ENCODE measurements around the gene SYMPK. TPM values are rescaled to one million over a fixed set of nuclear protein-coding genes. Genes with fewer than 3 reads are reported as not detected.
"Not testable (repeated sequence)": the region's sequence is repeated elsewhere in the genome, so short reads cannot be mapped to it uniquely, and the experiment has no call there.

Gene SYMPK
- total RNA-seq, 1 donor from 2014 or later, result 70.0 TPM

DNA sequence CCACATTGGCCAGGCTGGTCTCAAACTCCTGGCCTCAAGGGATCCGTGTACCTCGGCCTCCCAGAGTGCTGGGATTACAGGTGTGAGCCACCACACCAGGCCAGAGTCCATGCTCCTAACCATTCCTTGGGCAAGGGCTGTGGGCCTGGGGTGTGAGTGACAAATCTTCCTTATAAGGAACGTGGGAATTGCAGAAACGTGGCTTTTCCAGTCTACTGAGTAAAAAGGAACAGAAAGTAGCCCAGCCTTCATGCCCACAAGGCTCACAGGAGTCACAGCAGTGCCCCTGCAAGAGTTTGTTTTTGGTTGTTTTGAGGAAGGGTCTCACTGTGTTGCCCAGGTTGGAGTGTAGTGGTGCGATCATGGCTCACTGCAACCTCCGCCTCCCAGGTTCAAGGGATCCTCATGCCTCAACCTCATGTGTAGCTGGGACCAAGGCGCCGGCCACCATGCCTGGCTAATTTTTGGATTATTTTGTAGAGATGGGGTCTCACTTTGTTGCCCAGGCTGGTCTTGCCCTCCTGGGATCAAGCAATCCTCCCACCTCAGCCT is 34.4 kb upstream of the SYMPK start:
- H3K9me3 Mint-ChIP-seq (ENCODE audit: unreplicated experiment), result no peaks in the 10 kb centered on the region
- no peak overlapping the region for H3K27ac ChIP-seq (ENCODE audit: low read depth, low read length)
- H4K20me1 ChIP-seq (ENCODE audit: insufficient read depth, low read length), result peaks cover 14% of the 10 kb centered on the region
- no peaks in the 10 kb centered on the region for H3K27me3 Mint-ChIP-seq (ENCODE audit: low read depth, unreplicated experiment)
- peaks cover 4% of the 10 kb centered on the region for H3K79me2 ChIP-seq (ENCODE audit: insufficient read depth, low read length)
- H3K27ac Mint-ChIP-seq (ENCODE audit: unreplicated experiment), result no peak overlapping the region
- peaks cover 9% of the 10 kb centered on the region for H3K4me1 ChIP-seq (ENCODE audit: insufficient read depth, low read length)
- H3K4me3 ChIP-seq (ENCODE audit: insufficient read depth, low read depth, low read length), result no peak overlapping the region
- no peak overlapping the region for H3K4me3 Mint-ChIP-seq (ENCODE audit: unreplicated experiment)
- H3K9ac ChIP-seq (ENCODE audit: low read length), result no peak overlapping the region
- H2AFZ ChIP-seq (ENCODE audit: low read depth, low read length), result no peak overlapping the region
- H3K36me3 Mint-ChIP-seq (ENCODE audit: low read depth, unreplicated experiment), result peaks cover 15% of the 10 kb centered on the region
- FAIRE-seq, result no peak
- H3K9me3 ChIP-seq (ENCODE audit: insufficient read depth, low read depth, low read length), result no peaks in the 10 kb centered on the region
- H3K27me3 ChIP-seq (ENCODE audit: insufficient read depth, low read length), result no peaks in the 10 kb centered on the region
- H3K4me1 Mint-ChIP-seq (ENCODE audit: low read depth, unreplicated experiment), result peaks cover 5% of the 10 kb centered on the region
- DNase-seq (ENCODE audit: low read depth), result no peak
- H3K36me3 ChIP-seq (ENCODE audit: insufficient read depth, low read length), result peaks cover 3% of the 10 kb centered on the region
- TF ChIP-seq EZH2 (IDR thresholded peaks at IDR 0.05; ENCODE audit: insufficient read depth, low read length), result no peak
- TF ChIP-seq, protein P1, sequence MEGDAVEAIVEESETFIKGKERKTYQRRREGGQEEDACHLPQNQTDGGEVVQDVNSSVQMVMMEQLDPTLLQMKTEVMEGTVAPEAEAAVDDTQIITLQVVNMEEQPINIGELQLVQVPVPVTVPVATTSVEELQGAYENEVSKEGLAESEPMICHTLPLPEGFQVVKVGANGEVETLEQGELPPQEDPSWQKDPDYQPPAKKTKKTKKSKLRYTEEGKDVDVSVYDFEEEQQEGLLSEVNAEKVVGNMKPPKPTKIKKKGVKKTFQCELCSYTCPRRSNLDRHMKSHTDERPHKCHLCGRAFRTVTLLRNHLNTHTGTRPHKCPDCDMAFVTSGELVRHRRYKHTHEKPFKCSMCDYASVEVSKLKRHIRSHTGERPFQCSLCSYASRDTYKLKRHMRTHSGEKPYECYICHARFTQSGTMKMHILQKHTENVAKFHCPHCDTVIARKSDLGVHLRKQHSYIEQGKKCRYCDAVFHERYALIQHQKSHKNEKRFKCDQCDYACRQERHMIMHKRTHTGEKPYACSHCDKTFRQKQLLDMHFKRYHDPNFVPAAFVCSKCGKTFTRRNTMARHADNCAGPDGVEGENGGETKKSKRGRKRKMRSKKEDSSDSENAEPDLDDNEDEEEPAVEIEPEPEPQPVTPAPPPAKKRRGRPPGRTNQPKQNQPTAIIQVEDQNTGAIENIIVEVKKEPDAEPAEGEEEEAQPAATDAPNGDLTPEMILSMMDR (IDR thresholded peaks at IDR 0.05; ENCODE audit: insufficient read depth, low read depth, low read length), result no peak
- no peak overlapping the region for H3K4me2 ChIP-seq (ENCODE audit: low read length)

DNA sequence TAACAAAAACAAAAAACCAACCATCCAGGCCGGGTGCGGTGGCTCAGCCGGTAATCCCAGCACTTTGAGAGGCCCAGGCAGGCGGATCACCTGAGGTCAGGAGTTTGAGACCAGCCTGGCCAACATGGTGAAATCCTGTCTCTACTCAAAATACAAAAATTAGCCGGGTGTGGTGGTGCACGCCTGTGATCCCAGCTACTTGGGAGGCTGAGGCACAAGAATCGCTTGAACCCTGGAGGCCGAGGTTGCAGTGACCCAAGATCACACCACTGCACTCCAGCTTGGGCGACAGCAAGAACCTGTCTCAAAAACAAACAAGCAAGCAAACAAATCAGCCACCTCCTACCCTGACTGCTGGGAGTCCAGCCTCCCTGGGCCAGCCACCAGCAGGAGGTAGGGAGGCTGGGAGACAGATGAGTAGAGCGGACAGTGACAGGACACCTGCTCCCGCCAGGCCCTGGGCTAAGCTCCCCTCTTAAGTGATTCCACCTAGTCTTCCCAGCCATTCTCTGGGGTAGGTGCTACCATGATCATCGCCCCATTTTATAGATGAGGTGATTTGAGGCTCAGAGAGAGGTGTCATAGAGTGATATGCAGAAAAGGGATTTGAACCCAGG is 33.1 kb upstream of the SYMPK start:
- H3K79me2 ChIP-seq (ENCODE audit: insufficient read depth, low read length); H3K27ac ChIP-seq (ENCODE audit: low read depth, low read length); H3K4me2 ChIP-seq (ENCODE audit: low read length); H3K4me1 Mint-ChIP-seq (ENCODE audit: low read depth, unreplicated experiment); H3K4me3 Mint-ChIP-seq (ENCODE audit: unreplicated experiment); H3K27me3 ChIP-seq (ENCODE audit: insufficient read depth, low read length); H3K9me3 ChIP-seq (ENCODE audit: insufficient read depth, low read depth, low read length); H3K36me3 ChIP-seq (ENCODE audit: insufficient read depth, low read length); H3K27me3 Mint-ChIP-seq (ENCODE audit: low read depth, unreplicated experiment); H2AFZ ChIP-seq (ENCODE audit: low read depth, low read length); FAIRE-seq; H3K4me3 ChIP-seq (ENCODE audit: insufficient read depth, low read depth, low read length); H3K9me3 Mint-ChIP-seq (ENCODE audit: unreplicated experiment); H3K9ac ChIP-seq (ENCODE audit: low read length); DNase-seq (ENCODE audit: low read depth); H3K27ac Mint-ChIP-seq (ENCODE audit: unreplicated experiment); H3K4me1 ChIP-seq (ENCODE audit: insufficient read depth, low read length): not testable (repeated sequence)
- peaks cover 14% of the 10 kb centered on the region for H4K20me1 ChIP-seq (ENCODE audit: insufficient read depth, low read length)
- H3K36me3 Mint-ChIP-seq (ENCODE audit: low read depth, unreplicated experiment), result peaks cover 18% of the 10 kb centered on the region

DNA sequence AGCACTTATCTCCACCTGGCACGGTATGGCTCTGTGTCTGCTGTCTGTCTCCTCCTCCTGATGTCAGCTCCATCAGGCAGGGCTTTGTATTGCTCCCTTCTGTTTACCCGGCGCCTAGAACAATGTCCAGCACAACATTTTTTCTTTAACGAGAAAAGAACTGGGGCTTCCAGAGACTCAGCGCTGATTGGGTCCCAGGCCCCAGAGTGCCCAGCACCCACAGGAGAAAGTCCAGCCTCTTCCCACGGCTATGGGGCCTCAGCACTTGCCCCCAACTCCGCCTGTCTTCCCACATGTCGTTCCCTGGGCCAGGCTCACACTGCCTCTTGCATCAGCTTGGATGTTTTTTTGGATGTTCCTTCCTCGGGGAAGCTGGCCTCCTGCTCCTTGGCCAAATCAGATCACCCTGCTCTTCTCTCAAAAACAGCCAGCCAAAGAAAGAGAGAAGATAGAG is 32.6 kb upstream of the SYMPK start:
- H3K36me3 Mint-ChIP-seq (ENCODE audit: low read depth, unreplicated experiment), result peaks cover 13% of the 10 kb centered on the region
- no peak for FAIRE-seq
- no peaks in the 10 kb centered on the region for H3K9me3 Mint-ChIP-seq (ENCODE audit: unreplicated experiment)

More for the DNA sequence above, 32.6 kb upstream of the SYMPK start:
- Histone ChIP-seq H3K79me2 (ENCODE audit: insufficient read depth, low read length) (peaks cover 4% of the 10 kb centered on the region), H3K36me3 (ENCODE audit: insufficient read depth, low read length) (peaks cover 3% of the 10 kb centered on the region), H3K4me2 (ENCODE audit: low read length) (no peak overlapping the region), H2AFZ (ENCODE audit: low read depth, low read length) (no peak overlapping the region), H4K20me1 (ENCODE audit: insufficient read depth, low read length) (peaks cover 8% of the 10 kb centered on the region), H3K4me3 (ENCODE audit: insufficient read depth, low read depth, low read length) (no peak overlapping the region), H3K27ac (ENCODE audit: low read depth, low read length) (no peak overlapping the region), H3K27me3 (ENCODE audit: insufficient read depth, low read length) (no peaks in the 10 kb centered on the region), H3K4me1 (ENCODE audit: insufficient read depth, low read length) (no peaks in the 10 kb centered on the region), H3K9me3 (ENCODE audit: insufficient read depth, low read depth, low read length) (no peaks in the 10 kb centered on the region), H3K9ac (ENCODE audit: low read length) (no peak overlapping the region)
- no peak overlapping the region for H3K27ac Mint-ChIP-seq (ENCODE audit: unreplicated experiment)
- H3K4me3 Mint-ChIP-seq (ENCODE audit: unreplicated experiment), result no peak overlapping the region
- TF ChIP-seq EZH2 (IDR thresholded peaks at IDR 0.05; ENCODE audit: insufficient read depth, low read length), result no peak
- TF ChIP-seq, protein P1 (IDR thresholded peaks at IDR 0.05; ENCODE audit: insufficient read depth, low read depth, low read length), result no peak
- H3K4me1 Mint-ChIP-seq (ENCODE audit: low read depth, unreplicated experiment), result peaks cover under 1% of the 10 kb centered on the region
- H3K27me3 Mint-ChIP-seq (ENCODE audit: low read depth, unreplicated experiment), result no peaks in the 10 kb centered on the region
- DNase-seq (ENCODE audit: low read depth), result no peak
